MCF 10A (cell line): Measurements from ENCODE around the gene UBB. TPM values are rescaled to one million over a fixed set of nuclear protein-coding genes. Genes with fewer than 3 reads are reported as not detected.

ENCODE experiments used
- BruUV-seq: library from RNA; stranded (reverse); fragments of 400-500 nt; replicated peaks from 2 replicates; lab custom pipeline; 2021; lab: Mats Ljungman, UMichigan
- CTCF ChIA-PET: fragments of 300-600 bp; sonication (Branson Sonifier 250); formaldehyde crosslinking; extraction: SDS; loops from one replicate; lab custom pipeline; 2021; ENCODE audit warnings: antibody characterized with exemption, inconsistent platforms; lab: Yijun Ruan, JAX
- POLR2A ChIA-PET: fragments of 300-600, 350-650 bp; sonication (Branson Sonifier 250); formaldehyde crosslinking; extraction: SDS; loops from one replicate; lab custom pipeline; 2020; ENCODE audit warnings: antibody characterized with exemption, inconsistent platforms; lab: Yijun Ruan, JAX
- DNase-seq: peaks from one replicate; pipeline ENCODE4 v3.0.0-alpha.2; 2018; ENCODE audit not compliant: unreplicated experiment
- H3K27ac Mint-ChIP-seq: one replicate; pipeline ENCODE4 v1.8.0; 2022; ENCODE audit warnings: mild to moderate bottlenecking, low read depth, mixed read lengths; ENCODE audit not compliant: unreplicated experiment
- H3K27me3 Mint-ChIP-seq: one replicate; pipeline ENCODE4 v1.8.0; 2022; ENCODE audit warnings: mixed read lengths; ENCODE audit not compliant: insufficient read depth, unreplicated experiment
- H3K36me3 Mint-ChIP-seq: one replicate; pipeline ENCODE4 v1.8.0; 2022; ENCODE audit warnings: mild to moderate bottlenecking, moderate library complexity, mixed read lengths; ENCODE audit not compliant: insufficient read depth, unreplicated experiment
- H3K4me1 Mint-ChIP-seq: one replicate; pipeline ENCODE4 v1.8.0; 2022; ENCODE audit warnings: mixed read lengths; ENCODE audit not compliant: insufficient read depth, unreplicated experiment
- H3K4me3 Mint-ChIP-seq: one replicate; pipeline ENCODE4 v1.8.0; 2022; ENCODE audit warnings: mild to moderate bottlenecking, moderate library complexity, mixed read lengths; ENCODE audit not compliant: unreplicated experiment
- H3K9me3 Mint-ChIP-seq: one replicate; pipeline ENCODE4 v1.8.0; 2022; ENCODE audit warnings: mixed read lengths; ENCODE audit not compliant: unreplicated experiment
- intact Hi-C: fragments of 100-400 bp; cut with micrococcal nuclease; formaldehyde crosslinking; loops from 2 replicates; pipeline ENCODE4 v1.14.1; 2022
- total RNA-seq: library from RNA; stranded (reverse); gene quantifications from 2 replicates; pipeline ENCODE4 v1.2.3, GENCODE V29; 2022
- TF ChIP-seq, protein P1 (sequence below): fragments of 200-600 bp; IDR thresholded peaks from one replicate; pipeline ENCODE4 v1.8.0; 2022; ENCODE audit warnings: antibody characterized with exemption, mild to moderate bottlenecking; ENCODE audit not compliant: unreplicated experiment

UBB gene
- total RNA-seq, 1 experiment from 2014 or later, result 626 TPM

DNA sequence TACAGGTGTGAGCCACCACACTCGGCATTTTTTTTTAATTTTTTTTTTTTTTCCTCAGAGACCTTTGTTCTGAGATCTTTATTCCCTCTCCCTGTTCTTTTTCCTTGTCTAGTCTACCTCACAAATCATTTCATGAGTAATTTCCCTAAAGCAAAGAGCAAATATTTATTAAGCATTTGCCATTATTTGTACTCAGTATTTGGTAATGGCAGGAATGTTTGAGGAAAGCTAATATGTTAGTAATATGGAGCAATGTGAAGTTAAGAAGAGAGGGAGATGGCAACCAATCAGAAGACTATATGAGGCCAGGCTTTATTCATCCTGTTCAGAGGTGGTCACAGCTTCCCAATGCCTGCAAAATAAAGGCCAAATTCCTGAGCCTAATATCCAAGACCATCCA is 40.9 kb upstream of the UBB start:
- H3K36me3 Mint-ChIP-seq, result no peaks in the 10 kb centered on the region
- H3K27ac Mint-ChIP-seq, result no peak overlapping the region
- BruUV-seq, result no TSS peak
- DNase-seq, result no peak
- no peaks in the 10 kb centered on the region for H3K9me3 Mint-ChIP-seq
- intact Hi-C loops, result no loop called here
- TF ChIP-seq, protein P1, sequence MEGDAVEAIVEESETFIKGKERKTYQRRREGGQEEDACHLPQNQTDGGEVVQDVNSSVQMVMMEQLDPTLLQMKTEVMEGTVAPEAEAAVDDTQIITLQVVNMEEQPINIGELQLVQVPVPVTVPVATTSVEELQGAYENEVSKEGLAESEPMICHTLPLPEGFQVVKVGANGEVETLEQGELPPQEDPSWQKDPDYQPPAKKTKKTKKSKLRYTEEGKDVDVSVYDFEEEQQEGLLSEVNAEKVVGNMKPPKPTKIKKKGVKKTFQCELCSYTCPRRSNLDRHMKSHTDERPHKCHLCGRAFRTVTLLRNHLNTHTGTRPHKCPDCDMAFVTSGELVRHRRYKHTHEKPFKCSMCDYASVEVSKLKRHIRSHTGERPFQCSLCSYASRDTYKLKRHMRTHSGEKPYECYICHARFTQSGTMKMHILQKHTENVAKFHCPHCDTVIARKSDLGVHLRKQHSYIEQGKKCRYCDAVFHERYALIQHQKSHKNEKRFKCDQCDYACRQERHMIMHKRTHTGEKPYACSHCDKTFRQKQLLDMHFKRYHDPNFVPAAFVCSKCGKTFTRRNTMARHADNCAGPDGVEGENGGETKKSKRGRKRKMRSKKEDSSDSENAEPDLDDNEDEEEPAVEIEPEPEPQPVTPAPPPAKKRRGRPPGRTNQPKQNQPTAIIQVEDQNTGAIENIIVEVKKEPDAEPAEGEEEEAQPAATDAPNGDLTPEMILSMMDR, result no peak
- ChIA-PET POLR2A (no interaction called here), CTCF (interaction anchor here (0.6 kb wide), 2 partner anchors 12 to 649 kb away, joined by 3 read pairs; no protein-coding TSS in a partner anchor)
- no peaks in the 10 kb centered on the region for H3K27me3 Mint-ChIP-seq
- H3K4me3 Mint-ChIP-seq, result no peak overlapping the region
- no peaks in the 10 kb centered on the region for H3K4me1 Mint-ChIP-seq

DNA sequence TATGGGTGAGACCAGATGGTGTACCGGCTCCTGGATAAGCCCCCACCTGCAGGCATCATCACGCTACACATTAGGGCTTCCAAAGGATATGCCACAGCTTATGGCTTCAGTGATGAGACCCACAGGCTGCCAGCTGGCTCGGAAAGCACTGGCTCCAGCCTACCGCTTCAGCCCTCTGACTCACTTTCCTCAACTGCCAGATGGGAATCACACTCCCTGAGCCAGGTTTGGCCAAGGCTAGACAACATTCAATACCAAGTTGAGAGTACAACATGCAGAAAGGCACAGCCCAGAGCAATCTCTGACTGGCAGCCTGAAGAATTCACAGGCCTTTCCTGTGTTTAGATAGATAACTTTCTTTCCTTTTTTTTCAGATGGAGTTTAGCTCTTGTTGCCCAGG is 37.9 kb upstream of the UBB start:
- ChIA-PET CTCF (interaction anchor here (0.6 kb wide), 1 partner anchor 684 kb away, joined by 3 read pairs; no protein-coding TSS in a partner anchor), POLR2A (interaction anchor here (1.6 kb wide), 1 partner anchor 8 kb away, joined by 6 read pairs; no protein-coding TSS in a partner anchor)
- Mint-ChIP-seq H3K27ac (no peak overlapping the region), H3K4me1 (no peaks in the 10 kb centered on the region), H3K36me3 (peaks cover 7% of the 10 kb centered on the region), H3K27me3 (no peaks in the 10 kb centered on the region), H3K4me3 (no peak overlapping the region), H3K9me3 (no peaks in the 10 kb centered on the region)
- TF ChIP-seq, protein P1, result no peak
- BruUV-seq, result no TSS peak
- DNase-seq, result no peak
- intact Hi-C loops, result no loop called here

DNA sequence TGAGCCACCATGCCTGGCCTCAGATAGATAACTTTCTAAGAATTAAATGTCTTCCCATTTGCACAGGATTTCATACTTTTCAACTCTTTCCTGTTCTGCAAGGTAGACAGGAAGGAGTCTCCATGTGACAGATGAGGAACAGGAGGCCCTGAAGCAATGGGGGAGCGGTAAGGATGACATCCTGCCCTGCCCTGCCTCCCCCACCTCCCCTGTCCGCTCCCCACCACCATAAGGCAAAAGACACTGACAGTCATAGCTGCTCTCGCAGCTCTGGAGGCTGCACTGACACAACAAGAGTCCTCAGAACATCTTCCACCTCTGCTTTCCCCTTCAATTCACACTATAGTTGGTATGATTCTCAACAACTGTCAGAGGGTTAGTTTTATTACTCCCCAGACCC is 37.3 kb upstream of the UBB start:
- Mint-ChIP-seq H3K4me1 (no peaks in the 10 kb centered on the region), H3K27ac (no peak overlapping the region), H3K4me3 (no peak overlapping the region), H3K27me3 (no peaks in the 10 kb centered on the region), H3K36me3 (peaks cover 11% of the 10 kb centered on the region), H3K9me3 (no peaks in the 10 kb centered on the region)
- DNase-seq, result no peak
- TF ChIP-seq, protein P1, result no peak
- ChIA-PET POLR2A (interaction anchor here (1.2 to 1.6 kb wide), 2 partner anchors 8 to 10 kb away, joined by 3 to 6 read pairs; partner anchors contain the start of gene CENPV), CTCF (interaction anchor here (0.7 to 1.3 kb wide), 3 partner anchors 11 to 20 kb away, joined by 3 to 4 read pairs (median 3); no protein-coding TSS in a partner anchor)
- intact Hi-C loops, result no loop called here
- no TSS peak for BruUV-seq

DNA sequence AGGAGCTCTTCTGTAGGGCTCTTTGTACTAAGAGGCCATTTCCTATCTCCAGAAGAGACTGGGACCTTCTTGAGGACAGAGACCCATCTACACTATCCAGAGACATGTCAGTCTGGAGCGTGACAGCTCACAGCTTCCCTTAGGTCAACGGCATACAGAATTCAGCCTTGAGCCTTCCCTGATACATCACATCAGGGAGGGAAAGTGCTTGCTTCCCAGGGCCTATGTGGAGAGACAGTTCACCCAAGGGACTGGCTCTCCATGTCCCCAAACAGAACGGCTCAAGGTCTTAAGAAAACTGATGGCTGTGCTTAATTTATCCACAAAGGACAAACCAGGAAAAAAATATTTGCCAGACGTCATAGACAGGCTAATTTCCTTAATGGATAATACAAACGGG is 35.3 kb upstream of the UBB start:
- Mint-ChIP-seq H3K9me3 (no peaks in the 10 kb centered on the region), H3K27ac (no peak overlapping the region), H3K4me1 (no peaks in the 10 kb centered on the region), H3K4me3 (no peak overlapping the region), H3K36me3 (peaks cover 14% of the 10 kb centered on the region), H3K27me3 (no peaks in the 10 kb centered on the region)
- no peak for DNase-seq
- intact Hi-C loops, result no loop called here
- POLR2A ChIA-PET, result no interaction called here
- CTCF ChIA-PET, result no interaction called here
- TF ChIP-seq, protein P1, result no peak
- BruUV-seq, result no TSS peak
